ENCODE measurements around the gene NPR3.

- TF ChIP-seq TCF12 (IDR thresholded peaks at IDR 0.05; ENCODE audit: low read depth) (no peak), CREB1 (IDR thresholded peaks at IDR 0.05; ENCODE audit: low read depth) (no peak)
These were observed 74.6 kb downstream of the NPR3 start for GRCh38 chr5:32785611-32786254.

Data from Ishikawa (cell line).